H1 (cell line): Measurements from ENCODE around the gene LMNA. TPM values are rescaled to one million over a fixed set of nuclear protein-coding genes. Genes with fewer than 3 reads are reported as not detected.

ENCODE experiments used
- CTCF ChIA-PET: fragments of 300-600 bp; sonication (Branson Sonifier 250); formaldehyde crosslinking; loops from one replicate; lab custom pipeline; 2021; ENCODE audit not compliant: partially characterized antibody; lab: Charles Lee
- POLR2A ChIA-PET: fragments of 300-600 bp; sonication (Branson Sonifier 250); formaldehyde crosslinking; loops from one replicate; lab custom pipeline; 2021; ENCODE audit warnings: inconsistent platforms; ENCODE audit not compliant: partially characterized antibody; lab: Charles Lee
- DNase-seq, 2 experiments: peaks; one replicate each; pipeline versions ENCODE4 v3.0.0 to v3.0.0-alpha.2; 2010 to 2022; ENCODE audit warnings: low spot score in 2 of 2, low read depth in 1 of 2, mixed read lengths in 1 of 2
- FAIRE-seq: peaks from 2 replicates; lab custom pipeline; 2011; peaks lifted over from hg19 to GRCh38; lab: Jason Lieb, UNC
- H2AFZ ChIP-seq: 2 replicates; pipeline ENCODE4 v1.8.1; 2012; ENCODE audit warnings: low read length, inconsistent platforms
- H2AK5ac ChIP-seq: 2 replicates; pipeline ENCODE4 v1.6.1; 2013; ENCODE audit warnings: low read depth, low read length
- H2BK120ac ChIP-seq: replicated peaks from 2 replicates; pipeline ENCODE3; 2013; ENCODE audit warnings: low read depth, low read length, inconsistent platforms
- H2BK12ac ChIP-seq: 2 replicates; pipeline ENCODE4 v1.6.1; 2013; ENCODE audit warnings: low read depth, low read length
- H2BK15ac ChIP-seq: 2 replicates; pipeline ENCODE4 v1.6.1; 2013; ENCODE audit warnings: low read length
- H2BK20ac ChIP-seq: 2 replicates; pipeline ENCODE4 v1.6.1; 2013; ENCODE audit warnings: low read length
- H2BK5ac ChIP-seq: 2 replicates; pipeline ENCODE4 v1.6.1; 2013; ENCODE audit warnings: low read depth, low read length
- H3K14ac ChIP-seq: 2 replicates; pipeline ENCODE4 v1.6.1; 2013; ENCODE audit warnings: inconsistent platforms; ENCODE audit not compliant: insufficient read length
- H3K18ac ChIP-seq: 2 replicates; pipeline ENCODE4 v1.6.1; 2013; ENCODE audit warnings: low read length; ENCODE audit errors: extremely low read depth
- H3K23ac ChIP-seq: 2 replicates; pipeline ENCODE4 v1.6.1; 2013; ENCODE audit warnings: inconsistent platforms; ENCODE audit not compliant: insufficient read length
- H3K23me2 ChIP-seq: 2 replicates; pipeline ENCODE4 v1.6.1; 2013; ENCODE audit warnings: low read depth, low read length
- H3K27ac ChIP-seq: 2 replicates; pipeline ENCODE4 v1.6.1; 2011; ENCODE audit warnings: low read depth, low read length, inconsistent platforms
- H3K27me3 ChIP-seq, 4 experiments: replicated peaks in 1 of 4; 1 replicate in 1 of 4; 2 replicates in 3 of 4; pipeline versions ENCODE4 v1.6.1 to v1.8.1; 2011 to 2013; ENCODE audit warnings: low read length in 3 of 4, mild to moderate bottlenecking in 3 of 4, inconsistent platforms in 2 of 4, mixed read lengths in 2 of 4, moderate library complexity in 1 of 4; ENCODE audit not compliant: control insufficient read depth in 3 of 4, insufficient read depth in 3 of 4; ENCODE audit errors: extremely low read depth in 1 of 4
- H3K36me3 ChIP-seq, 4 experiments: 2 replicates each; pipeline versions ENCODE4 v1.6.1 to v1.8.1; 2011 to 2013; ENCODE audit warnings: mild to moderate bottlenecking in 4 of 4, low read length in 3 of 4, moderate library complexity in 2 of 4, control low read depth in 1 of 4, inconsistent platforms in 1 of 4; ENCODE audit not compliant: insufficient read depth in 4 of 4, control insufficient read depth in 2 of 4
- H3K4ac ChIP-seq: replicated peaks from 2 replicates; pipeline ENCODE3; 2013; ENCODE audit warnings: low read length, low read depth, mixed read lengths, inconsistent platforms; ENCODE audit not compliant: insufficient read length
- H3K4me1 ChIP-seq, 4 experiments: replicated peaks in 1 of 4; 1 replicate in 1 of 4; 2 replicates in 3 of 4; pipeline versions ENCODE4 v1.6.1 to v1.8.1; 2011 to 2013; ENCODE audit warnings: low read length in 3 of 4, inconsistent platforms in 2 of 4, mixed read lengths in 1 of 4; ENCODE audit not compliant: insufficient read depth in 4 of 4, control insufficient read depth in 3 of 4
- H3K4me2 ChIP-seq, 2 experiments: 2 replicates each; pipeline versions ENCODE4 v1.6.1 to v1.8.1; 2011 to 2013; ENCODE audit warnings: low read depth in 2 of 2, low read length in 2 of 2, control low read depth in 1 of 2, inconsistent platforms in 1 of 2, mild to moderate bottlenecking in 1 of 2; ENCODE audit not compliant: insufficient read depth in 1 of 2
- H3K4me3 ChIP-seq, 4 experiments: fragments of 200-600, 300-600 bp in 1 of 4; sonication (generic), shearing (Covaris generic), sonication (Bioruptor Twin) in 1 of 4; 2 replicates each; pipeline versions ENCODE4 v1.5.1 to v1.8.1; 2011 to 2016; ENCODE audit warnings: low read length in 4 of 4, low read depth in 3 of 4, control low read depth in 2 of 4, inconsistent platforms in 2 of 4, mild to moderate bottlenecking in 2 of 4, mixed read lengths in 1 of 4, moderate library complexity in 1 of 4; ENCODE audit not compliant: insufficient read depth in 2 of 4; ENCODE audit errors: extremely low read depth in 1 of 4
- H3K56ac ChIP-seq: replicated peaks from 2 replicates; pipeline ENCODE3; 2013; ENCODE audit warnings: low read depth, mild to moderate bottlenecking, mixed read lengths, low read length, inconsistent platforms; ENCODE audit not compliant: insufficient read length
- H3K79me1 ChIP-seq: 2 replicates; pipeline ENCODE4 v1.6.1; 2013; ENCODE audit warnings: low read depth, low read length, control low read depth
- H3K79me2 ChIP-seq, 2 experiments: 2 replicates each; pipeline versions ENCODE4 v1.6.1 to v1.8.1; 2012 to 2013; ENCODE audit warnings: low read length in 2 of 2, mild to moderate bottlenecking in 2 of 2, inconsistent platforms in 1 of 2; ENCODE audit not compliant: insufficient read depth in 2 of 2, control insufficient read depth in 1 of 2
- H3K9ac ChIP-seq, 4 experiments: replicated peaks in 1 of 4; 1 replicate in 1 of 4; 2 replicates in 3 of 4; pipeline versions ENCODE4 v1.6.1 to v1.8.1; 2011 to 2013; ENCODE audit warnings: low read depth in 3 of 4, low read length in 3 of 4, control low read depth in 2 of 4, mild to moderate bottlenecking in 2 of 4, moderate library complexity in 2 of 4, inconsistent platforms in 1 of 4; ENCODE audit errors: extremely low read depth in 1 of 4
- H3K9me3 ChIP-seq, 2 experiments: 2 replicates each; pipeline versions ENCODE4 v1.6.1 to v1.8.1; 2012 to 2013; ENCODE audit warnings: mild to moderate bottlenecking in 2 of 2, moderate library complexity in 2 of 2, control low read depth in 1 of 2, inconsistent platforms in 1 of 2, low read depth in 1 of 2, low read length in 1 of 2, mixed read lengths in 1 of 2; ENCODE audit not compliant: insufficient read depth in 2 of 2
- H4K20me1 ChIP-seq, 2 experiments: replicated peaks in 1 of 2; 2 replicates each; pipeline versions ENCODE3 to v1.8.1; 2011 to 2013; ENCODE audit warnings: inconsistent platforms in 2 of 2, low read length in 2 of 2, mild to moderate bottlenecking in 1 of 2; ENCODE audit not compliant: insufficient read depth in 2 of 2, control insufficient read depth in 1 of 2
- H4K5ac ChIP-seq: 2 replicates; pipeline ENCODE4 v1.6.1; 2013; ENCODE audit warnings: low read length, low read depth, mixed read lengths, inconsistent platforms; ENCODE audit not compliant: insufficient read length
- H4K8ac ChIP-seq: 2 replicates; pipeline ENCODE4 v1.8.0; 2013; ENCODE audit warnings: mild to moderate bottlenecking, moderate library complexity, low read length, inconsistent platforms; ENCODE audit not compliant: insufficient read depth; ENCODE audit errors: extremely low read depth
- H4K91ac ChIP-seq: replicated peaks from 2 replicates; pipeline ENCODE3; 2013; ENCODE audit warnings: low read length, mixed read lengths, inconsistent platforms; ENCODE audit not compliant: insufficient read length
- CEBPB ChIP-seq: IDR thresholded peaks from 2 replicates; pipeline ENCODE4 v1.6.1; 2012; ENCODE audit warnings: low read depth, low read length
- GTF2F1 ChIP-seq: IDR thresholded peaks from 2 replicates; pipeline ENCODE4 v1.6.1; 2012; ENCODE audit warnings: low read depth, low read length, improper control_type of control experiment, borderline replicate concordance
- KDM1A ChIP-seq: fragments of 200-600, 300-600 bp; sonication (generic); IDR thresholded peaks from 2 replicates; pipeline ENCODE4 v1.7.1; 2016; ENCODE audit warnings: mild to moderate bottlenecking, low read length, borderline replicate concordance
- POLR2AphosphoS5 ChIP-seq: IDR thresholded peaks from 2 replicates; pipeline ENCODE4 v1.6.1; 2011; ENCODE audit warnings: low read depth, low read length
- RBBP5 ChIP-seq: IDR thresholded peaks from 2 replicates; pipeline ENCODE4 v1.7.1; 2012; ENCODE audit warnings: low read depth, mild to moderate bottlenecking, inconsistent platforms, low read length, moderate library complexity, borderline replicate concordance
- RFX5 ChIP-seq: IDR thresholded peaks from 2 replicates; pipeline ENCODE4 v1.6.1; 2011; ENCODE audit warnings: low read depth, low read length, improper control_type of control experiment, borderline replicate concordance
- TAF1 ChIP-seq: IDR thresholded peaks from 2 replicates; pipeline ENCODE4 v1.6.1; 2011; ENCODE audit warnings: mild to moderate bottlenecking, low read depth, low read length
- TBP ChIP-seq: IDR thresholded peaks from 2 replicates; pipeline ENCODE4 v1.6.1; 2011; ENCODE audit warnings: low read depth, low read length, improper control_type of control experiment
- TCF12 ChIP-seq: IDR thresholded peaks from 2 replicates; pipeline ENCODE4 v1.6.1; 2011; ENCODE audit warnings: low read depth, mild to moderate bottlenecking, low read length
- WGBS, 2 experiments: shearing (Covaris generic) in 1 of 2; methylation state at CpG; one replicate each; pipeline versions ENCODE4 v1.1.6 to v1.1.7; 2013 to 2015; ENCODE audit warnings: low lambda C conversion rate in 2 of 2, mixed read lengths in 2 of 2, inconsistent platforms in 1 of 2, low coverage in 1 of 2, missing lambda C conversion rate in 1 of 2; ENCODE audit not compliant: insufficient replicate concordance in 2 of 2, insufficient coverage in 1 of 2, insufficient read length in 1 of 2; ENCODE audit errors: extremely low coverage in 1 of 2, missing lambda C conversion rate in 1 of 2; 5-methylcytosine and 5-hydroxymethylcytosine counted together
- polyA plus RNA-seq, 7 experiments: library from polyadenylated mRNA; depleted of rRNA in 3 of 7; stranded (reverse) in 5 of 7; unstranded in 2 of 7; fragments of >200 nt in 5 of 7; fragments of 200-250 nt in 2 of 7; gene quantifications; 1 replicate in 5 of 7; 2 replicates in 1 of 7; 4 replicates in 1 of 7; pipeline versions ENCODE4 v1.2.1 to v1.2.3, GENCODE V29; 2011 to 2013; ENCODE audit warnings: missing spikeins in 2 of 7, mixed read lengths in 2 of 7
- total RNA-seq: library from RNA; stranded (reverse); fragmentation: NEBNext Ultra II Directional; extraction: Animal tissue kit (Norgen Biotek cat#: 25700); gene quantifications from 2 replicates; pipeline ENCODE4 v1.2.1, GENCODE V29; 2021

LMNA gene
- total and polyA plus RNA-seq, 2 of the 8 experiments (the other 6 are each of a cell fraction or from before 2014, with no cell fraction given) = 25.8 to 46.8 TPM

DNA sequence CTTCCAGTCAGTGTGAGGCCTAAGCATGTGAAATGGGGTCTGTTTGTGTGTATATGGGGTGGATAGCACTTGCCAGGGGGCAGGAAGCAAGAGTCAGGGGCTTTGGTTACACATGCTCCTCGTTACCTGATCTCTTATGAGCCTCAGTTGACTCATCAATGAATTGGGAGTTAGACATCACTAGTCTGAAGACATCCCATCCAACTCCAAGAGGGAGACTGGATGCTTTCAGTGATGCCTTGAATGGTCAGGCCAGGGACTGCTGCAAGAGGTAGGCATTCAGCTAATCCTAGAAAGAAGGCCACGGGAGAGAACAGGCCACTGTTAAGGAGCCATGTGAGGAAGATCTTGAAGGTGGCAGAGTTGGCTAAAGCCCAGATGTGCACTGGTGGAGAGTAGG is 47.2 kb upstream of the LMNA start:
- Histone ChIP-seq H3K4me1 (peaks cover 1 to 17% (median 9%) of the 10 kb centered on the region in 4 experiments), H3K23ac (no peak overlapping the region), H2BK12ac (no peak overlapping the region), H3K56ac (no peak overlapping the region), H3K36me3 (peaks cover 0 to 2% (median 0%) of the 10 kb centered on the region in 4 experiments; a peak in 1 of 8 replicates), H4K91ac (no peak overlapping the region), H2BK20ac (no peak overlapping the region), H3K79me2 (0 out of 4 replicates have a peak, but pooled peaks cover 0 to under 1% of the 10 kb centered on the region in 2 experiments), H3K18ac (no peak overlapping the region), H2BK15ac (no peak overlapping the region), H3K79me1 (no peaks in the 10 kb centered on the region), H3K4ac (no peak overlapping the region), H2BK120ac (no peak overlapping the region), H3K4me2 (no peak overlapping the region), H3K27me3 (no peaks in the 10 kb centered on the region), H4K5ac (no peak overlapping the region), H3K14ac (no peak overlapping the region), H3K9me3 (no peaks in the 10 kb centered on the region), H2AK5ac (no peak overlapping the region), H4K20me1 (peaks cover 5 to 10% of the 10 kb centered on the region in 2 experiments), H3K9ac (no peak overlapping the region), H4K8ac (no peak overlapping the region), H2BK5ac (no peak overlapping the region), H3K27ac (no peak overlapping the region), H3K4me3 (no peak overlapping the region), H2AFZ (no peak overlapping the region), H3K23me2 (no peaks in the 10 kb centered on the region)
- POLR2A ChIA-PET = interaction anchor here (1.1 to 9.7 kb wide), 8 partner anchors 9 to 128 kb away, joined by 3 to 88 read pairs (median 6); partner anchors contain the start of genes LAMTOR2, RAB25, SSR2 and UBQLN4
- FAIRE-seq (no peak), DNase-seq (no peak)
- CTCF ChIA-PET = interaction anchor here (0.9 to 10.0 kb wide), 30 partner anchors 8 to 135 kb away, joined by 3 to 139 read pairs (median 5); partner anchors contain the start of genes KHDC4, LAMTOR2, SSR2 and UBQLN4
- WGBS, 2 experiments = 98% methylated on average over 2 of the region's 2 CpGs; no CpG with 5 or more reads in 1 of the 2 experiments
- TF ChIP-seq RBBP5 = no peak
- TF ChIP-seq POLR2AphosphoS5 = no peak
- no peak for TF ChIP-seq CEBPB
- TF ChIP-seq TBP = no peak
- no peak for TF ChIP-seq TAF1
- TF ChIP-seq GTF2F1 = no peak
- TF ChIP-seq TCF12 = no peak
- TF ChIP-seq RFX5 = no peak
- TF ChIP-seq KDM1A = no peak
